ENCODE results near the gene FMN2.

FMN2 gene
- total RNA-seq, result 0 to 6.1 (median 0) reads per million in 17 experiments

- DNase-seq, result no peak
Observed at GRCh38 chr1:240091614-240092300, at the start of gene FMN2. Gene FMN2, plus strand, starts transcription at chr1:240091883. Its CDS starts 227 bp downstream, at chr1:240092110.

GRCh38 chr1:240044620-240045019 lies 47.1 kb upstream of the FMN2 start:
- no peak for DNase-seq

GRCh38 chr1:240046000-240046399 lies 45.7 kb upstream of the FMN2 start:
- DNase-seq, result no peak

GRCh38 chr1:240054109-240054701 lies 37.5 kb upstream of the FMN2 start:
- DNase-seq, result no peak

- no peak for DNase-seq
Observed at GRCh38 chr1:240055936-240056335, 35.7 kb upstream of the FMN2 start.

GRCh38 chr1:240056350-240056749 lies 35.3 kb upstream of the FMN2 start:
- DNase-seq, result no peak

- no peak for DNase-seq
Observed at GRCh38 chr1:240058049-240058448, 33.6 kb upstream of the FMN2 start.

- DNase-seq, result no peak
Observed at GRCh38 chr1:240068961-240069360, 22.7 kb upstream of the FMN2 start.

- DNase-seq, result no peak
Observed at GRCh38 chr1:240070188-240070587, 21.5 kb upstream of the FMN2 start.

GRCh38 chr1:240073097-240073496 lies 18.6 kb upstream of the FMN2 start:
- DNase-seq, result no peak

- no peak for DNase-seq
Observed at GRCh38 chr1:240074422-240074821, 17.3 kb upstream of the FMN2 start.

GRCh38 chr1:240074908-240075307 lies 16.8 kb upstream of the FMN2 start:
- DNase-seq, result peak in 1 of 4 experiments; percentile 3

- DNase-seq, result no peak
Observed at GRCh38 chr1:240084337-240084736, 7.3 kb upstream of the FMN2 start.

- DNase-seq, result no peak
Observed at GRCh38 chr1:240084749-240085148, 6.9 kb upstream of the FMN2 start.

GRCh38 chr1:240086726-240087125 lies 5.0 kb upstream of the FMN2 start:
- DNase-seq, result no peak

GRCh38 chr1:240090014-240090413 lies 1.7 kb upstream of the FMN2 start:
- no peak for DNase-seq

GRCh38 chr1:240090957-240091600 lies 604 bp upstream of the FMN2 start:
- no peak for DNase-seq

- no peak for DNase-seq
Observed at GRCh38 chr1:240092301-240093119, 827 bp downstream of the FMN2 start.

GRCh38 chr1:240093120-240093961 lies 1.7 kb downstream of the FMN2 start:
- DNase-seq, result no peak

GRCh38 chr1:240094041-240094722 lies 2.5 kb downstream of the FMN2 start:
- no peak for DNase-seq

- no peak for DNase-seq
Observed at GRCh38 chr1:240096974-240097373, 5.3 kb downstream of the FMN2 start.

GRCh38 chr1:240098534-240098933 lies 6.9 kb downstream of the FMN2 start:
- DNase-seq, result no peak

All from suppressor macrophage (primary cell).